ENCODE measurements around the gene RUFY2. TPM values are rescaled to one million over a fixed set of nuclear protein-coding genes. Genes with fewer than 3 reads are reported as not detected.

The RUFY2 gene
- total and polyA plus RNA-seq, 2 experiments from 2014 or later, result 10.3 to 17.3 TPM

GRCh38 chr10:68435803-68436202 lies 28.7 kb upstream of the RUFY2 start:
- H3K27me3 ChIP-seq (ENCODE audit: insufficient read depth), result no peaks in the 10 kb centered on the region
- no peaks in the 10 kb centered on the region for H3K79me2 ChIP-seq (replicated peaks; ENCODE audit: insufficient read depth)
- H2AFZ ChIP-seq, result no peak overlapping the region
- H3K27ac Mint-ChIP-seq, result no peak overlapping the region
- no peak overlapping the region for H3K4me3 Mint-ChIP-seq
- peak overlapping the region; percentile 35; the same call in 1 of the 2 replicates for H3K27ac ChIP-seq (ENCODE audit: low read depth)
- ATAC-seq (no peak), DNase-seq (ENCODE audit: low spot score) (no peak)
- peaks cover 6% of the 10 kb centered on the region for H3K27me3 Mint-ChIP-seq (ENCODE audit: insufficient read depth, low read depth, poor library complexity)
- peaks cover 4% of the 10 kb centered on the region; the same call in 1 of the 3 replicates for H3K4me1 Mint-ChIP-seq
- H4K20me1 ChIP-seq (replicated peaks; ENCODE audit: insufficient read depth), result peaks cover 5% of the 10 kb centered on the region
- no peaks in the 10 kb centered on the region for H3K9me2 ChIP-seq (ENCODE audit: insufficient read depth)
- H3F3A ChIP-seq (replicated peaks; ENCODE audit: low read depth), result peaks cover 14% of the 10 kb centered on the region
- H3K36me3 Mint-ChIP-seq (ENCODE audit: low read depth), result peaks cover 52% of the 10 kb centered on the region
- H3K4me2 ChIP-seq, result no peak overlapping the region
- TF ChIP-seq CREB1 (CRISPR knock-in tag; IDR thresholded peaks at IDR 0.05; ENCODE audit: low read depth), result no peak
- TF ChIP-seq EZH2 (IDR thresholded peaks at IDR 0.05; ENCODE audit: low read depth, unreplicated experiment), result no peak
- no peak for TF ChIP-seq JUNB (IDR thresholded peaks at IDR 0.05; ENCODE audit: unreplicated experiment)
- TF ChIP-seq CTCF (conservative IDR thresholded peaks at IDR 0.05; ENCODE audit: low read depth in 2 of 2), result no peak
- no peak for TF ChIP-seq STAT1 (IDR thresholded peaks at IDR 0.05; ENCODE audit: unreplicated experiment)
- TF ChIP-seq, protein P1, sequence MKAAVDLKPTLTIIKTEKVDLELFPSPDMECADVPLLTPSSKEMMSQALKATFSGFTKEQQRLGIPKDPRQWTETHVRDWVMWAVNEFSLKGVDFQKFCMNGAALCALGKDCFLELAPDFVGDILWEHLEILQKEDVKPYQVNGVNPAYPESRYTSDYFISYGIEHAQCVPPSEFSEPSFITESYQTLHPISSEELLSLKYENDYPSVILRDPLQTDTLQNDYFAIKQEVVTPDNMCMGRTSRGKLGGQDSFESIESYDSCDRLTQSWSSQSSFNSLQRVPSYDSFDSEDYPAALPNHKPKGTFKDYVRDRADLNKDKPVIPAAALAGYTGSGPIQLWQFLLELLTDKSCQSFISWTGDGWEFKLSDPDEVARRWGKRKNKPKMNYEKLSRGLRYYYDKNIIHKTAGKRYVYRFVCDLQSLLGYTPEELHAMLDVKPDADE (IDR thresholded peaks at IDR 0.05), result no peak
- no peak for TF ChIP-seq ZNF462 (CRISPR knock-in tag; IDR thresholded peaks at IDR 0.05)
- TF ChIP-seq ZNF114 (CRISPR knock-in tag; IDR thresholded peaks at IDR 0.05), result no peak
- TF ChIP-seq, protein P2, sequence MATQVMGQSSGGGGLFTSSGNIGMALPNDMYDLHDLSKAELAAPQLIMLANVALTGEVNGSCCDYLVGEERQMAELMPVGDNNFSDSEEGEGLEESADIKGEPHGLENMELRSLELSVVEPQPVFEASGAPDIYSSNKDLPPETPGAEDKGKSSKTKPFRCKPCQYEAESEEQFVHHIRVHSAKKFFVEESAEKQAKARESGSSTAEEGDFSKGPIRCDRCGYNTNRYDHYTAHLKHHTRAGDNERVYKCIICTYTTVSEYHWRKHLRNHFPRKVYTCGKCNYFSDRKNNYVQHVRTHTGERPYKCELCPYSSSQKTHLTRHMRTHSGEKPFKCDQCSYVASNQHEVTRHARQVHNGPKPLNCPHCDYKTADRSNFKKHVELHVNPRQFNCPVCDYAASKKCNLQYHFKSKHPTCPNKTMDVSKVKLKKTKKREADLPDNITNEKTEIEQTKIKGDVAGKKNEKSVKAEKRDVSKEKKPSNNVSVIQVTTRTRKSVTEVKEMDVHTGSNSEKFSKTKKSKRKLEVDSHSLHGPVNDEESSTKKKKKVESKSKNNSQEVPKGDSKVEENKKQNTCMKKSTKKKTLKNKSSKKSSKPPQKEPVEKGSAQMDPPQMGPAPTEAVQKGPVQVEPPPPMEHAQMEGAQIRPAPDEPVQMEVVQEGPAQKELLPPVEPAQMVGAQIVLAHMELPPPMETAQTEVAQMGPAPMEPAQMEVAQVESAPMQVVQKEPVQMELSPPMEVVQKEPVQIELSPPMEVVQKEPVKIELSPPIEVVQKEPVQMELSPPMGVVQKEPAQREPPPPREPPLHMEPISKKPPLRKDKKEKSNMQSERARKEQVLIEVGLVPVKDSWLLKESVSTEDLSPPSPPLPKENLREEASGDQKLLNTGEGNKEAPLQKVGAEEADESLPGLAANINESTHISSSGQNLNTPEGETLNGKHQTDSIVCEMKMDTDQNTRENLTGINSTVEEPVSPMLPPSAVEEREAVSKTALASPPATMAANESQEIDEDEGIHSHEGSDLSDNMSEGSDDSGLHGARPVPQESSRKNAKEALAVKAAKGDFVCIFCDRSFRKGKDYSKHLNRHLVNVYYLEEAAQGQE (IDR thresholded peaks at IDR 0.05; ENCODE audit: unreplicated experiment), result no peak
- TF ChIP-seq ZNF331 (CRISPR knock-in tag; IDR thresholded peaks at IDR 0.05; ENCODE audit: low read depth), result no peak
- TF ChIP-seq NANOG (IDR thresholded peaks at IDR 0.05; ENCODE audit: borderline replicate concordance), result no peak
- TF ChIP-seq EZH2phosphoT487 (IDR thresholded peaks at IDR 0.05; ENCODE audit: unreplicated experiment), result no peak
- TF ChIP-seq POLR2AphosphoS5 (IDR thresholded peaks at IDR 0.05; ENCODE audit: low read depth), result no peak
- no peaks in the 10 kb centered on the region for H3K4me1 ChIP-seq (ENCODE audit: insufficient read depth)
- no peaks in the 10 kb centered on the region for H3K9me3 Mint-ChIP-seq
- no peak overlapping the region for H3K4me3 ChIP-seq
- H3K36me3 ChIP-seq (ENCODE audit: insufficient read depth), result peaks cover 44% of the 10 kb centered on the region

Measured in GM23338 (cell line).